Neural progenitor cell (in vitro differentiated cells): ENCODE data around the gene CELA2B. TPM values are rescaled to one million over a fixed set of nuclear protein-coding genes. Genes with fewer than 3 reads are reported as not detected.

Source experiments
- DNase-seq: peaks from one replicate; pipeline ENCODE4 v3.0.0-alpha.2; 2016; ENCODE audit warnings: low spot score
- H2AFZ ChIP-seq: fragments of 200-600 bp; sonication (generic); replicated peaks from 2 replicates; pipeline ENCODE4 v1.6.1; 2016; ENCODE audit warnings: antibody characterized with exemption
- H3F3A ChIP-seq: fragments of 200-600 bp; sonication (generic); 2 replicates; pipeline ENCODE4 v1.6.1; 2016; ENCODE audit warnings: antibody characterized with exemption, low read depth
- H3K27ac ChIP-seq: fragments of 200-600 bp; sonication (generic); 2 replicates; pipeline ENCODE4 v1.5.1; 2016; ENCODE audit warnings: mild to moderate bottlenecking
- H3K27me3 ChIP-seq: fragments of 200-600 bp; sonication (generic); 2 replicates; pipeline ENCODE4 v1.6.1; 2016; ENCODE audit warnings: mild to moderate bottlenecking, moderate library complexity
- H3K36me3 ChIP-seq: fragments of 200-600 bp; sonication (generic); 2 replicates; pipeline ENCODE4 v1.5.1; 2016
- H3K4me1 ChIP-seq: fragments of 200-600 bp; sonication (generic); 2 replicates; pipeline ENCODE4 v1.6.1; 2016; ENCODE audit warnings: mixed run types
- H3K4me2 ChIP-seq: fragments of 200-600 bp; sonication (generic); 2 replicates; pipeline ENCODE4 v1.6.1; 2016
- H3K4me3 ChIP-seq: fragments of 200-600 bp; sonication (generic); 2 replicates; pipeline ENCODE4 v1.5.1; 2016
- H3K79me2 ChIP-seq: fragments of 200-600 bp; sonication (generic); 2 replicates; pipeline ENCODE4 v1.6.1; 2016; ENCODE audit warnings: low read depth
- H3K9ac ChIP-seq: fragments of 200-600 bp; sonication (generic); 2 replicates; pipeline ENCODE4 v1.6.1; 2016
- H3K9me3 ChIP-seq: fragments of 200-600 bp; sonication (generic); 2 replicates; pipeline ENCODE4 v1.5.1; 2016; ENCODE audit warnings: low read depth
- H4K20me1 ChIP-seq: fragments of 200-600 bp; sonication (generic); 2 replicates; pipeline ENCODE4 v1.6.1; 2016; ENCODE audit warnings: low read depth
- H3K27ac Mint-ChIP-seq: 3 replicates; pipeline ENCODE4 v1.8.0; 2021; ENCODE audit warnings: mixed read lengths
- H3K27me3 Mint-ChIP-seq: 2 replicates; pipeline ENCODE4 v1.8.0; 2022; ENCODE audit warnings: low read depth, mild to moderate bottlenecking, inconsistent platforms, moderate library complexity, mixed read lengths; ENCODE audit not compliant: insufficient read depth
- H3K36me3 Mint-ChIP-seq: 3 replicates; pipeline ENCODE4 v1.8.0; 2021; ENCODE audit warnings: mixed read lengths
- H3K4me1 Mint-ChIP-seq: 3 replicates; pipeline ENCODE4 v1.8.0; 2021; ENCODE audit warnings: mixed read lengths
- H3K4me3 Mint-ChIP-seq: 3 replicates; pipeline ENCODE4 v1.8.0; 2021; ENCODE audit warnings: mild to moderate bottlenecking, moderate library complexity, mixed read lengths
- H3K9me3 Mint-ChIP-seq: 3 replicates; pipeline ENCODE4 v1.8.0; 2020; ENCODE audit warnings: mixed read lengths
- CTCF ChIP-seq: fragments of 200-600 bp; sonication (generic); IDR thresholded peaks from 2 replicates; pipeline ENCODE4 v1.5.1; 2017; ENCODE audit warnings: antibody characterized with exemption, mild to moderate bottlenecking
- EZH2 ChIP-seq: fragments of 200-600 bp; sonication (generic); IDR thresholded peaks from 2 replicates; pipeline ENCODE4 v1.6.1; 2017; ENCODE audit warnings: antibody characterized with exemption, mild to moderate bottlenecking, moderate library complexity
- EZH2phosphoT487 ChIP-seq: fragments of 200-600 bp; sonication (generic); IDR thresholded peaks from 2 replicates; pipeline ENCODE4 v1.6.1; 2017; ENCODE audit warnings: antibody characterized with exemption
- total RNA-seq: library from RNA; depleted of rRNA; stranded (reverse); fragments of >200 nt; gene quantifications from 2 replicates; pipeline ENCODE4 v1.2.3, GENCODE V29; 2015; ENCODE audit warnings: low replicate concordance

Gene CELA2B
- total RNA-seq, 1 donor from 2014 or later = not detected

- no peak overlapping the region for H2AFZ ChIP-seq
- Mint-ChIP-seq H3K27me3 (peaks cover 18% of the 10 kb centered on the region), H3K9me3 (no peaks in the 10 kb centered on the region), H3K27ac (no peak overlapping the region), H3K36me3 (no peaks in the 10 kb centered on the region), H3K4me1 (peaks cover 2% of the 10 kb centered on the region), H3K4me3 (no peak overlapping the region)
- no peak overlapping the region for H3K4me2 ChIP-seq
- no peak overlapping the region for H3K4me3 ChIP-seq
- no peaks in the 10 kb centered on the region for H4K20me1 ChIP-seq
- DNase-seq = no peak
- no peaks in the 10 kb centered on the region for H3K27me3 ChIP-seq
- H3K27ac ChIP-seq = no peak overlapping the region
- H3K79me2 ChIP-seq = no peaks in the 10 kb centered on the region
- no peaks in the 10 kb centered on the region for H3K4me1 ChIP-seq
- no peaks in the 10 kb centered on the region for H3K36me3 ChIP-seq
- TF ChIP-seq EZH2phosphoT487 = no peak
- no peak for TF ChIP-seq EZH2
- no peak for TF ChIP-seq CTCF
- no peak overlapping the region for H3K9ac ChIP-seq
- H3F3A ChIP-seq = no peaks in the 10 kb centered on the region
- H3K9me3 ChIP-seq = no peaks in the 10 kb centered on the region
These were observed 30.3 kb upstream of the CELA2B start for GRCh38 chr1:15445390-15446122.

DNA sequence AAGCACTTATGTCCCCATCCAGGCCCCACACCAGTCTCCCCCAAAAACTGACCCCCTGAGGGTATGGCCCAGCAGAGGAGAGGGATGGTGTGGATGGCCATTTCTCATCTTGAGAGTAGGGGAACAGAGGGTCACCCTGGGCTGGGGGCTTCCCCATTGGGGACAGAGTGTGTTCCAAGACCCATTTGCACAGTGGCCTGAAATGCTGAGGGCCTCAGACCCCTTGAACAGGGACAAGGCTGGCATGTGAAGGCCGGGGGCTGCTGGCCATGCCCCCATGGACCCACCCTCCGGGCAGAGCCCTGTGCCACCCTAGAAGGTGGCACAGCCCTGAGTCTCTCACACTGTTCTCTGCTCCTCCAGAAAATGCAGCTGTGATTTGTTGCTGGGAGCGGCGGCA is 29.7 kb upstream of the CELA2B start:
- H3F3A ChIP-seq = no peaks in the 10 kb centered on the region
- H3K4me1 ChIP-seq = no peaks in the 10 kb centered on the region
- no peak overlapping the region for H3K4me3 Mint-ChIP-seq
- H3K9me3 ChIP-seq = no peaks in the 10 kb centered on the region
- no peak overlapping the region for H3K27ac Mint-ChIP-seq
- no peak overlapping the region for H3K4me3 ChIP-seq
- H3K36me3 ChIP-seq = no peaks in the 10 kb centered on the region
- peaks cover 17% of the 10 kb centered on the region for H3K27me3 Mint-ChIP-seq
- peaks cover 2% of the 10 kb centered on the region for H3K4me1 Mint-ChIP-seq
- no peak overlapping the region for H3K27ac ChIP-seq
- no peaks in the 10 kb centered on the region for H3K79me2 ChIP-seq
- H3K27me3 ChIP-seq = no peaks in the 10 kb centered on the region
- no peak for DNase-seq
- no peaks in the 10 kb centered on the region for H3K9me3 Mint-ChIP-seq
- no peaks in the 10 kb centered on the region for H4K20me1 ChIP-seq
- no peak overlapping the region for H3K9ac ChIP-seq
- H2AFZ ChIP-seq = no peak overlapping the region
- H3K4me2 ChIP-seq = no peak overlapping the region
- TF ChIP-seq EZH2 = no peak
- no peak for TF ChIP-seq CTCF
- TF ChIP-seq EZH2phosphoT487 = no peak
- H3K36me3 Mint-ChIP-seq = no peaks in the 10 kb centered on the region

- Histone ChIP-seq H3K79me2 (no peaks in the 10 kb centered on the region), H3K9ac (no peak overlapping the region), H3K4me3 (no peak overlapping the region), H3K4me1 (no peaks in the 10 kb centered on the region), H3K9me3 (no peaks in the 10 kb centered on the region), H3K36me3 (no peaks in the 10 kb centered on the region), H3K27me3 (no peaks in the 10 kb centered on the region), H3K27ac (no peak overlapping the region), H4K20me1 (no peaks in the 10 kb centered on the region), H2AFZ (no peak overlapping the region), H3F3A (no peaks in the 10 kb centered on the region), H3K4me2 (no peak overlapping the region)
- no peak overlapping the region for H3K4me3 Mint-ChIP-seq
- TF ChIP-seq EZH2phosphoT487 (no peak), CTCF (no peak)
- H3K27me3 Mint-ChIP-seq = peaks cover 18% of the 10 kb centered on the region
- H3K27ac Mint-ChIP-seq = no peak overlapping the region
- peaks cover 2% of the 10 kb centered on the region for H3K4me1 Mint-ChIP-seq
- no peaks in the 10 kb centered on the region for H3K9me3 Mint-ChIP-seq
- no peaks in the 10 kb centered on the region for H3K36me3 Mint-ChIP-seq
- DNase-seq = no peak
These were observed 26.9 kb upstream of the CELA2B start for GRCh38 chr1:15448877-15449462.
